ENCODE measurements around the gene FAM234A. TPM values are rescaled to one million over a fixed set of nuclear protein-coding genes. Genes with fewer than 3 reads are reported as not detected.
"Not testable (repeated sequence)": the region's sequence is repeated elsewhere in the genome, so short reads cannot be mapped to it uniquely, and the experiment has no call there.

The FAM234A gene
- total and polyA plus RNA-seq, 2 donors: 12.7 to 28.3 TPM

DNA sequence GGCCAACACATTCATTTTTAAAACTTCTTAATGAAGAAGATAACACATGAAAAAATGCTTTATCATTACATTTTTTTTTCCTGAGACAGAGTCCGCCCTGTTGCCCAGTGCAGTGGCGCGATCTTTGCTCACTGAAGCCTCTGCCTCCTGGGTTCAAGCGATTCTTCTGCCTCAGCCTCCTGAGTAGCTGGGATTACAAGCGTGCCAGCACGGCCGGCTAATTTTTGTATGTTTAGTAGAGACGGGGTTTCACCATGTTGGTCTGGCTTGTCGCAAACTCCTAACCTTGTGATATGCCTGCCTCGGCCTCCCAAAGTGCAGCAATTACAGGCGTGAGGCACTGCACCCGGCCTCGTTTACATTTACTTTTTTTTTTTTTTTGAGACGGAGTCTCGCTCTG is 41.2 kb upstream of the FAM234A start:
- H3K4me1 ChIP-seq (ENCODE audit: control insufficient read depth in 2 of 2, insufficient read depth in 2 of 2, low read length in 2 of 2): peaks cover 0 to 5% of the 10 kb centered on the region in 2 donors
- no peaks in the 10 kb centered on the region for H3K27me3 ChIP-seq (ENCODE audit: control insufficient read depth in 2 of 2, insufficient read depth in 1 of 2, low read length in 1 of 2)
- H3K36me3 ChIP-seq (ENCODE audit: control insufficient read depth in 2 of 2, insufficient read depth in 2 of 2, low read length in 1 of 2): peaks cover 93 to 95% of the 10 kb centered on the region in 2 donors
- no peak for DNase-seq (ENCODE audit: low read depth in 6 of 9, low spot score in 9 of 9)
- WGBS: 96% methylated on average over 15 of the region's 15 CpGs
- no peak overlapping the region for H3K4me3 ChIP-seq (ENCODE audit: low read length in 2 of 2)
- H3K9me3 ChIP-seq (ENCODE audit: control insufficient read depth in 2 of 2, insufficient read depth in 1 of 2, low read length in 1 of 2): no peaks in the 10 kb centered on the region
- H3K27ac ChIP-seq (ENCODE audit: low read depth in 1 of 2, low read length in 1 of 2): no peak overlapping the region

DNA sequence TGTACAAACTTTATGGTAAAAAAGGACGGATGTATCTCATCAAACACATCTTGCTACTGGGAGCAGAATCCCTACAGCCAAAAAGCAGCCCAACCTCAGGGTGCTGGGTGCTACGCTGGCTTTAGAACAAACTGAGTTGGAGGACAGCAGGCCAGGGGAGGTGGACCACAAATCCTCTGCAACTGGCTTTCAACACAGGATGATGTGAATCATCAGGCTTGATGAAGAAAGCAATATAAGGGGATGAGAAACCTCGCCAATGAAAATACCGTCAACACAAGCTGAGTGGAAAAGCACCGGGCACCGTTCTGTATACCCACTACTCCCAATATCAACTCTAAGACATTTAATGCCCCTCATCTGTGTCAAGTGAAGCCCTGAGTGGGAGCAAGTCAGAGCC is 40.1 kb upstream of the FAM234A start:
- H3K4me1 ChIP-seq (ENCODE audit: control insufficient read depth in 2 of 2, insufficient read depth in 2 of 2, low read length in 2 of 2): no peaks in the 10 kb centered on the region
- no peak overlapping the region for H3K27ac ChIP-seq (ENCODE audit: low read depth in 1 of 2, low read length in 1 of 2)
- 90% methylated on average over 6 of the region's 6 CpGs for WGBS
- no peak overlapping the region for H3K4me3 ChIP-seq (ENCODE audit: low read length in 2 of 2)
- DNase-seq (ENCODE audit: low read depth in 6 of 9, low spot score in 9 of 9): no peak
- no peaks in the 10 kb centered on the region for H3K9me3 ChIP-seq (ENCODE audit: control insufficient read depth in 2 of 2, insufficient read depth in 1 of 2, low read length in 1 of 2)
- peaks cover 92 to 94% of the 10 kb centered on the region in 2 donors for H3K36me3 ChIP-seq (ENCODE audit: control insufficient read depth in 2 of 2, insufficient read depth in 2 of 2, low read length in 1 of 2)
- H3K27me3 ChIP-seq (ENCODE audit: control insufficient read depth in 2 of 2, insufficient read depth in 1 of 2, low read length in 1 of 2): no peaks in the 10 kb centered on the region

DNA sequence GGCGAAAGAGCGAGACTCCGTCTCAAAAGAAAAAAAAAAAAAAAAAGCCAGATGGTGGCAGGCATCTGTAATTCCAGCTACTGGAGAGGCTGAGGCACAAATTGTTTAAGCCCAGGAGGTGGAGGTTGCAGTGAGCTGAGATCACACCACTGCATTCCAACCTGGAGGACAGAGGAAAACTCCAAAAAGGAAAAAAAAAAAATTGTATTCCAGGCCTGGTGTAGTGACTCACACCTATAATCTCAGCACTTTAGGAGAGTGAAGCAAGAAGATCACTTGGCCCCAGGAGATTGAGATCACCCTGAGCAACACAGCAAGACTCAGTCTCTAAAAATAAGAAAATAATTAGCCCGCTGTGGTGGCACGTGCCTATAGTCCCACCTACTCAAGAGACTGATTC is 34.2 kb upstream of the FAM234A start:
- Histone ChIP-seq H3K4me3 (ENCODE audit: low read length in 2 of 2) (no peak overlapping the region), H3K27ac (ENCODE audit: low read depth in 1 of 2, low read length in 1 of 2) (no peak overlapping the region), H3K9me3 (ENCODE audit: control insufficient read depth in 2 of 2, insufficient read depth in 1 of 2, low read length in 1 of 2) (no peaks in the 10 kb centered on the region), H3K36me3 (ENCODE audit: control insufficient read depth in 2 of 2, insufficient read depth in 2 of 2, low read length in 1 of 2) (peaks cover 76 to 80% of the 10 kb centered on the region in 2 donors), H3K27me3 (ENCODE audit: control insufficient read depth in 2 of 2, insufficient read depth in 1 of 2, low read length in 1 of 2) (no peaks in the 10 kb centered on the region), H3K4me1 (ENCODE audit: control insufficient read depth in 2 of 2, insufficient read depth in 2 of 2, low read length in 2 of 2) (no peaks in the 10 kb centered on the region)
- WGBS: 97% methylated on average over 5 of the region's 5 CpGs
- DNase-seq (ENCODE audit: low read depth in 6 of 9, low spot score in 9 of 9): no peak

DNA sequence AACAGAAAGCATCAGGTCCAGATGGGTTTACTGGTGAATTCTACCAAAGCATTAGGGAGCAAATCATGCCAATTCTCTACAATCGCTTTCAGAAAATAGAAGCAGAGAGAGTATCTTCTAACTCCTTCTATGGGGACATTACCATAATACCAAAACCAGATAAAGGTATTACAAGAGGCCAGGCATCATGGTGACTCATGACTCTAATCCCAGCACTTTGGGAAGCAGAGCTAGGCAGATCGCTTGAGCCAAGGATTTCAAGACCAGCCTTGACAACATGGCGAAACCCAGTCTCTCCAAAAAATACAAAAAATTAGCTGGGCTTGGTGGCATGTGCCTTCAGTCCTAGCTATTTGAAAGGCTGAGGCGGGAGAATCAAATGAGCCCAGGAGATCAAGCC is 31.4 kb upstream of the FAM234A start:
- H3K4me3 ChIP-seq (ENCODE audit: low read length in 2 of 2): no peak overlapping the region
- H3K9me3 ChIP-seq (ENCODE audit: control insufficient read depth in 2 of 2, insufficient read depth in 1 of 2, low read length in 1 of 2): no peaks in the 10 kb centered on the region
- H3K27me3 ChIP-seq (ENCODE audit: control insufficient read depth in 2 of 2, insufficient read depth in 1 of 2, low read length in 1 of 2): no peaks in the 10 kb centered on the region
- H3K27ac ChIP-seq (ENCODE audit: low read depth in 1 of 2, low read length in 1 of 2): no peak overlapping the region
- peaks cover 77 to 80% of the 10 kb centered on the region in 2 donors for H3K36me3 ChIP-seq (ENCODE audit: control insufficient read depth in 2 of 2, insufficient read depth in 2 of 2, low read length in 1 of 2)
- over 99% methylated on average over 4 of the region's 4 CpGs for WGBS
- no peaks in the 10 kb centered on the region for H3K4me1 ChIP-seq (ENCODE audit: control insufficient read depth in 2 of 2, insufficient read depth in 2 of 2, low read length in 2 of 2)
- no peak for DNase-seq (ENCODE audit: low read depth in 6 of 9, low spot score in 9 of 9)

DNA sequence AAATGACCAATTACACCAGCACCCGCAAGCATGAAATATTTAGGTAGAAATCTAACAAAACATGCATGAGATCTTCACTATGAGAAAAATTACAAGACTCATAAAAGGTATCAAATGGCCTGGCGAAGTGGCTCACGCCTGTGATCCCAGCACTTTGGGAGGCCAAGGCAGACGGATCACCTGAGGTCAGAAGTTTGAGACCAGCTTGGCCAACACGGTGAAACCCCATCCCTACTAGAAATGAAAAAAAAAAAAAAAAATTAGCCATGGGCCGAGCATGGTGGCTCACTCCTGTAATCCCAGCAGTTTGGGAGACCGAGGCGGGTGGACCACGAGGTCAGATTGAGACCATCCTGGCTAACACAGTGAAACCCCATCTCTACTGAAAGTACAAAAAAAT is 30.6 kb upstream of the FAM234A start:
- not testable (repeated sequence) for H3K9me3 ChIP-seq (ENCODE audit: control insufficient read depth in 2 of 2, insufficient read depth in 1 of 2, low read length in 1 of 2); H3K4me1 ChIP-seq (ENCODE audit: control insufficient read depth in 2 of 2, insufficient read depth in 2 of 2, low read length in 2 of 2); DNase-seq (ENCODE audit: low read depth in 6 of 9, low spot score in 9 of 9); H3K27ac ChIP-seq (ENCODE audit: low read depth in 1 of 2, low read length in 1 of 2); H3K4me3 ChIP-seq (ENCODE audit: low read length in 2 of 2); H3K27me3 ChIP-seq (ENCODE audit: control insufficient read depth in 2 of 2, insufficient read depth in 1 of 2, low read length in 1 of 2)
- 98% methylated on average over 9 of the region's 9 CpGs for WGBS
- H3K36me3 ChIP-seq (ENCODE audit: control insufficient read depth in 2 of 2, insufficient read depth in 2 of 2, low read length in 1 of 2): peaks cover 76 to 77% of the 10 kb centered on the region in 2 donors

DNA sequence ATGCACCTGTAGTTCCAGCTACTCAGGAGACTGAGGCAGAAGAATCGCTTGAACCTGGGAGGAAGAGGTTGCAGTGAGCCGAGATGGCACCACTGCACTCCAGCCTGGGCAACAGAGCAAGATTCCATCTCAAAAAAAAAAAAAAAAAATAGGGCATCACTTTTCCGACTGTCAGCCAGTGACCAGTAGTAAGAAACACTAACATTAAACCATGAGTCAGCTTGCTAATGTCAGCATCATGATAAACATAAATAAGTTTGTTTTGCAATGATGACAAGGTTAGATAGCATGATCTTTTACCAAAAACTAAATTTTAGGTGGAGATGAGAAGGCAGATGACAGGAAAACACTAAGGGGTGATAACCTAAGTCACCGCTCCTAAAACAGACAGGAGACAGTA is 25.3 kb upstream of the FAM234A start:
- H3K4me1 ChIP-seq (ENCODE audit: control insufficient read depth in 2 of 2, insufficient read depth in 2 of 2, low read length in 2 of 2); H3K4me3 ChIP-seq (ENCODE audit: low read length in 2 of 2); DNase-seq (ENCODE audit: low read depth in 6 of 9, low spot score in 9 of 9); H3K27me3 ChIP-seq (ENCODE audit: control insufficient read depth in 2 of 2, insufficient read depth in 1 of 2, low read length in 1 of 2); H3K9me3 ChIP-seq (ENCODE audit: control insufficient read depth in 2 of 2, insufficient read depth in 1 of 2, low read length in 1 of 2); H3K27ac ChIP-seq (ENCODE audit: low read depth in 1 of 2, low read length in 1 of 2): not testable (repeated sequence)
- peaks cover 80 to 90% of the 10 kb centered on the region in 2 donors for H3K36me3 ChIP-seq (ENCODE audit: control insufficient read depth in 2 of 2, insufficient read depth in 2 of 2, low read length in 1 of 2)
- WGBS: 95% methylated on average over 4 of the region's 4 CpGs

DNA sequence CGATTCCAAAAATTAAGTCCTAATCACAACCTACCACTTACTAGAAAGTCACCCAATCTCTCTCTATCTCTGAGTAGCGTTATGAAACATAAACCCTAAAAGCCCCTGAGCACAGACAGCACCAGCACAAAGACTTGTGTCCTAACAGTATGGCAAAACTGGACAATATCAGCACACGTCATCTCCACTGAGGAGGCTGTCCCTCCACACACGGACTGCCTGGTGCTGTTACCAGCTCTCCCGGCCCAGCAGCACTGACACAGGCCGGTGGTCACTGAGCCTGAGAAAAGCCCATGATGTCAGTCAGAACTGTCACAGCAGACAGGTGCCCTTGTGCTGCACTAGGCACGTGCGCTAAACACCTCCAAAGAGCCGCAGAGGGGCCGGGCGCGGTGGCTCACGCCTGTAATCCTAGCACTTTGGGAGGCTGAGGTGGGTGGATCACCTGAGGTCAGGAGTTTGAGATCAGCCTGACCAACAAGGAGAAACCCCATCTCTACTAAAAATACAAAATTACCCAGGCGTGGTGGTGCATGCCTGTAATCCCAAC is 22.9 kb upstream of the FAM234A start:
- not testable (repeated sequence) for H3K27ac ChIP-seq (ENCODE audit: low read depth in 1 of 2, low read length in 1 of 2); H3K9me3 ChIP-seq (ENCODE audit: control insufficient read depth in 2 of 2, insufficient read depth in 1 of 2, low read length in 1 of 2); DNase-seq (ENCODE audit: low read depth in 6 of 9, low spot score in 9 of 9); H3K4me3 ChIP-seq (ENCODE audit: low read length in 2 of 2); H3K4me1 ChIP-seq (ENCODE audit: control insufficient read depth in 2 of 2, insufficient read depth in 2 of 2, low read length in 2 of 2); H3K27me3 ChIP-seq (ENCODE audit: control insufficient read depth in 2 of 2, insufficient read depth in 1 of 2, low read length in 1 of 2)
- peaks cover 82 to 88% of the 10 kb centered on the region in 2 donors for H3K36me3 ChIP-seq (ENCODE audit: control insufficient read depth in 2 of 2, insufficient read depth in 2 of 2, low read length in 1 of 2)
- 97% methylated on average over 14 of the region's 14 CpGs for WGBS

DNA sequence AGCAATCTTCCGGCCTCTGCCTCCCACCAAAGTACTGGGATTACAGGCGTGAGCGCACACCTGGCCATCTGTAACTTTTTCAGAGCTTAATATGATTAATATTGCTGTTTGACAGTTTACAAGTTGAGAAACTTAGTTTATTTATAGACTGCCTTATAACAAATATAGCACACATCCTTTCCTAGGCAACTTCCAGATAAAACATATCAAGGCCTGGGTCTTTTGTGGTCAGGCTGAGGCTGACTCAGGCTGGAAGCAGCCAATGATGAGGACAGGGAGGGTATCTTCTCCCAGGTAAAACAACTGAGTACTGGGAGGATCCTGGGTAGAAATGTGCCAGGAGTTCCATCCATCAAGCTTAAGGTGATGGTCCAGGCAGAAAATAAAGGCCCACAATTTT is 21.6 kb upstream of the FAM234A start:
- H3K27ac ChIP-seq (ENCODE audit: low read depth in 1 of 2, low read length in 1 of 2): no peak overlapping the region
- no peaks in the 10 kb centered on the region for H3K27me3 ChIP-seq (ENCODE audit: control insufficient read depth in 2 of 2, insufficient read depth in 1 of 2, low read length in 1 of 2)
- no peaks in the 10 kb centered on the region for H3K9me3 ChIP-seq (ENCODE audit: control insufficient read depth in 2 of 2, insufficient read depth in 1 of 2, low read length in 1 of 2)
- H3K4me3 ChIP-seq (ENCODE audit: low read length in 2 of 2): no peak overlapping the region
- H3K4me1 ChIP-seq (ENCODE audit: control insufficient read depth in 2 of 2, insufficient read depth in 2 of 2, low read length in 2 of 2): no peaks in the 10 kb centered on the region
- DNase-seq (ENCODE audit: low read depth in 6 of 9, low spot score in 9 of 9): no peak
- H3K36me3 ChIP-seq (ENCODE audit: control insufficient read depth in 2 of 2, insufficient read depth in 2 of 2, low read length in 1 of 2): peaks cover 82 to 89% of the 10 kb centered on the region in 2 donors
- WGBS: 99% methylated on average over 3 of the region's 3 CpGs

DNA sequence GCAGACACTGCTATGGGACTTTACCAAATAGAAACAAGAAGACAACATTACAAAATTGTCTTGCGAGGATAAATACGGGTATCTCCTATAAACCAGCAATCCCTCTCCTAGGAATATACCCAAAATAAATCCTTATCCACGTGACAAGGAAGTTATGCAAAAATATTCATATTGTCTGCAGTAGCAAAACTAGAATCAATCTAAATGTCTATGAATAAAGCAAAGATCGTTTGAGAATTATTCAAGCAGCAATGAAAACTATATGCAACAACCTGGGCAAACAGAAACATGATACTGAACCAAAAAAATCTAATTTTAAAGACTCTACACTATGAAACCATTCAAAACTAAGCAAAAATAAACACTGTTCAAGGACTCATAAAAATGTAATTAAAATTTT is 14.6 kb upstream of the FAM234A start:
- no peak for DNase-seq (ENCODE audit: low read depth in 6 of 9, low spot score in 9 of 9)
- H3K4me3 ChIP-seq (ENCODE audit: low read length in 2 of 2): no peak overlapping the region
- no peaks in the 10 kb centered on the region for H3K9me3 ChIP-seq (ENCODE audit: control insufficient read depth in 2 of 2, insufficient read depth in 1 of 2, low read length in 1 of 2)
- no peaks in the 10 kb centered on the region for H3K27me3 ChIP-seq (ENCODE audit: control insufficient read depth in 2 of 2, insufficient read depth in 1 of 2, low read length in 1 of 2)
- no peak overlapping the region for H3K27ac ChIP-seq (ENCODE audit: low read depth in 1 of 2, low read length in 1 of 2)
- 97% methylated on average over 4 of the region's 4 CpGs for WGBS
- no peaks in the 10 kb centered on the region for H3K4me1 ChIP-seq (ENCODE audit: control insufficient read depth in 2 of 2, insufficient read depth in 2 of 2, low read length in 2 of 2)
- peaks cover 73 to 77% of the 10 kb centered on the region in 2 donors for H3K36me3 ChIP-seq (ENCODE audit: control insufficient read depth in 2 of 2, insufficient read depth in 2 of 2, low read length in 1 of 2)

All from thymus (tissue), 11 donors.